Occipital lobe (tissue), 2 donors: ENCODE measurements around the gene MICB. TPM values are rescaled to one million over a fixed set of nuclear protein-coding genes. Genes with fewer than 3 reads are reported as not detected.
A peak's percentile ranks its signal among the peaks of the same experiment; 100 is the strongest.
"Not testable (repeated sequence)": the region's sequence is repeated elsewhere in the genome, so short reads cannot be mapped to it uniquely, and the experiment has no call there.

Experiments
- DNase-seq: peaks from one replicate; lab custom pipeline; 2025; lab: John Stamatoyannopoulos, UW
- total RNA-seq: library from RNA; depleted of rRNA; stranded (reverse); fragments of >200 nt; gene quantifications from one replicate; pipeline ENCODE4 v1.2.3, GENCODE V29; 2014

The MICB gene
- total RNA-seq, 1 donor from 2014 or later = 0.47 TPM

DNA sequence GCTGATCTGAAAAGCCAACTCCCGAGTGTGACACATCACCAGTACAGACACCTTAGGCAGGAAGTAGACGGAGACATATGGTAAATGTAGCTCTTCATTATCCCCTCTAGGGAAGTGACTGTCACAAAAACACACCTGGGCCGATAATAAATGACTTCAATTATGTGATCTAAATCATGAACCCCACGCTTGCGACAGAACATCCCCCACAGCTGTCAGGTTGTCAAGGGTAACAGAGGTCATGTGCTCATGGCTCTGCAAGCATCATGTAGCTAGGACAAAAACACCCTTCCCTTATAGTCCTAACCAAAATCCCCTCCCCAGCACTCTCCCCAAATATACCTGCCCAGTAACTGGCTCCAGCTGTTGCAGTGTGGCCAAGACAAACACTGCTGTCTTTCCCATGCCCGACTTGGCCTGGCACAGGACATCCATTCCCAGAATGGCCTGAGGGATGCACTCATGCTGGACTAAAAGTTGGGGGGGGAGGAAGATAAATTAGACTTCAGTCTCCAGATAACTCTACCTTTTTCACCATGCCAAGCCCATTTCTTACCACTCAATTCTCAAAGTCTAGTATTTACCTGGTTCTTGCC is 41.0 kb downstream of the MICB start:
- no peak for DNase-seq

DNA sequence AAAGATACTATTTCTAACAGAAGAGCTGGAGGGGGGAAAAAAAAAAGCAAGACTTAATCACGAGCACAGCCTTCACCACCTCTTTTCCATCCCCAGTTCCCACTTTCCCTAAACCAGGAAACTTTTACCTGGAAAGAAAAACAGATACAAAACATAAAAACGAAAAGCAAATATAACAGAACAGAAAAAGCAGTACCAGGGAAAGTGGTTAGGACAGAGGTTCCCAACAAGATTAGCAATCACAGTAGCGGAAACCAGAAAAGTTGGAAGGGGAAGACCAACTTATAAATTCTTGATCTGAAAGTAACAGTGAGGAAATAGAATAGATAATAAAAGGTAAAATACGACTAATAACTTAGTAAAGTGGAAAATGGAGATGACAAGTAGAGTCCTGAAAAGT is 42.7 kb downstream of the MICB start:
- DNase-seq = no peak

GRCh38 chr6:31541059-31541657 is 43.2 kb downstream of the MICB start:
- no peak for DNase-seq

- DNase-seq = peak; percentile 90
These were observed 43.9 kb downstream of the MICB start, which contains the start of gene DDX39B for GRCh38 chr6:31541658-31542521. Gene DDX39B (minus strand): TSS chr6:31542003. CDS start chr6:31540532, 1,471 bp downstream.

GRCh38 chr6:31543639-31544038 is 45.7 kb downstream of the MICB start:
- no peak for DNase-seq

DNA sequence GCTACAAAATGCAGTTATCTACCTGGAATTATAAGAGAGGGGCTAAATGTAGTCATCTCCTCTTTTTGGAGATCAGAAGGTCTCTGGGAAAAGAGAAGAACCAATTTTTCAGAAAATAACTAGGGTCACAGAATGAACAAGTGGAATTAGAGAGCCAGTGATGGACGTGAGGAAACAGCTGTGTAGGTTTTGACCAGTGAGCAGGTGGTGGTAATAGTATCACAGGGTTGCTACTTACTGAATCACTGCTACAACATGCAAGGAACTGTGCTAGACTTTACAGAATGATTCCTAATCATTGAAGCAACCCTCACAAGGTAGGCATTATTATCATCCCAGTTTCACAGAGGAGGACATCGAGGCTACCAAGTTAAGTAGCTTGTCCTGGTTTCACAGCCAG is 46.7 kb downstream of the MICB start:
- no peak for DNase-seq

DNA sequence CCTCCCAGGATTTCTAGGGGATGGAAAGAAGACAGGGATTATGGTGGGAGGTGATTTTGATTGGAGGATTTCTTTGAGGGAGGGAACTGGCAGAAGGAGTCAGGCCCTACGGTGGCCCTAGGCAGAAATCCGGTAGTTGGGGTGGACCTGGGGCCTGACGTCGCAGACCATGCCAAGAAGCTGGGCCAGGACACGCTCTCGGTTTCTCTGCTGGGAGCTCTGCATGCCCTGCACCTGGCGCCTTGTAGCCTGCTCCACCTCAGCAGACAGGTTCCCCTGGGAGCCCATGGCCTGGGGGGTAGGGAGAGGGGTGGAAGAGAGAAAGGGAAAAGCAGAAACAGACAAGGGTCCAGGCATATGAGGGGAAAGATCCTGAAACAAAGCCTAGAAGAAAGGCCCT is 47.3 kb downstream of the MICB start:
- DNase-seq = no peak

- DNase-seq = peak; percentile 92
These were observed 48.5 kb downstream of the MICB start, which contains the start of gene ATP6V1G2 for GRCh38 chr6:31546339-31546957. Gene ATP6V1G2 (minus strand): TSS chr6:31546608. CDS start chr6:31546559, 49 bp downstream.

DNA sequence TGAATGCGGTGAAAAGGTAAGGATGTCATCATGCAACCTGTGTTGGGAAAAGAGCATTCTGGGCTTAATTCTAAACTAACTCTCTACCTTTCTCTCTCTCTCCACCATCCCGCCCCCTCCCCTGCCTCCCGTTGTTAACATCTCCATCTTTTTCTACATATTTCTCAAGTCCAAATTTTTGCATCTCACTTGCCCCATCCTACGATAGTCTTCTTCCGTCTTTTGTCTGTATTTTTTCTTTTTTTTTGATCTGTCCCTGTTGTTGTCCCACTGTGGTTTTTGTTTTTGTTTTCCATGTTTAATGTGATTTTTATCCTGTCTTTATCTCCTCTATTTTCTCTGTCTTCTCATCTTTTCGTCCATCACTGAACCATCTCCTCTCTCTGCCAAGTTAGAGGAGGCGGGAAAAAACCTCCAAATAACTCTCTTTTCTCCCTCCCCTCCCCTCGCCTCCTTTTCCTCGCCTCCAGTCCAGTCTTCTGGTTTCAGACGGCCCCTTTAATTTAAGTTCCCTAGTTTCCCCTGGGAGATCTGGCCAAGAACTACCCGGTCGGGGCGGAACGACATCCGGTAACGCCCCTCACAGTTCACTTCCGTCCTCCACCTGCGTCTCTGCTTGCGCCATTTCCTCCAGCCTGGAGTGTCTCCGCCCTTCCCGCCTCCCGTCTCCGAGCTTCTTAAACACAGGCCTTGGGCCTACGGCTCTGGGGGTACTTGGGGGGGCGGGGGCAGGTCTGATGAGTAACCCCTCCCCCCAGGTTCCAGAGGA is 49.2 kb downstream of the MICB start, which contains the start of gene NFKBIL1:
NFKBIL1 (plus strand) TSS at position 651 of the 769 bp plus-strand sequence; CDS start at position 738, 87 bp downstream.
- DNase-seq = peak; percentile 97

- DNase-seq = no peak
These were observed 50.0 kb downstream of the MICB start for GRCh38 chr6:31547727-31548543.

- DNase-seq = no peak
These were observed 50.6 kb downstream of the MICB start for GRCh38 chr6:31548544-31548873.

GRCh38 chr6:31551371-31551770 is 53.4 kb downstream of the MICB start:
- DNase-seq = not testable (repeated sequence)

DNA sequence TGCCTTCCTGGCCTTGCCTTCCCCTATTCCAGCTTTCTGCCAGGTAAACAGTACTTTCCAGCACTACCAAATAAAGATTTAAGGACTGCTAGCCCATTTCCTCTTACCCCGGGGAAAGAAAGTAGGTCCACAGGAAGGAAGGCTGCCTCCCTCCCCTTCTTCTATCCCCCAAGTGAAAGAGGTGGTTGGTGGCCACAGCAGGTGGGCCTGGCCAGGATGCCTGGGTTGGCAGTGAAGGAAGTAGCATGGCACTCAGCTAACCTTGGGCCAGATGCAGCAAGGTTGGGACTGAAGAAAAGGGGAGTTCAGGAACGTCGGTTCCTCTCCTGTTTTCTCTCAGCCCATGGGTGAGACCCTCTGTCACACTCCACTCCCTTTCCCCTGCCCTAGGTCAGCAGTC is 58.4 kb downstream of the MICB start:
- DNase-seq = no peak

- no peak for DNase-seq
These were observed 59.7 kb downstream of the MICB start for GRCh38 chr6:31557443-31558317.

DNA sequence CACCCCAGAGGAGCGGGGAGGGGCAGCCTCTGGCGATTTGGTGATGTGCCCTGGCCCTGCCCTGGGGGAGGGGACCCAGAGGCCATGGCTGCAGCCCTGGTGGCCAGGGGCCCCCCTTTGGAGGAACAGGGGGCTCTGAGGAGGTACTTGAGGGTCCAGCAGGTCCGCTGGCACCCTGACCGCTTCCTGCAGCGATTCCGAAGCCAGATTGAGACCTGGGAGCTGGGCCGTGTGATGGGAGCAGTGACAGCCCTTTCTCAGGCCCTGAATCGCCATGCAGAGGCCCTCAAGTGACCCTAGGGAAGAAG is 60.3 kb downstream of the MICB start:
- DNase-seq = no peak

- peak; percentile 20 for DNase-seq
These were observed 60.9 kb downstream of the MICB start for GRCh38 chr6:31558631-31559500.

DNA sequence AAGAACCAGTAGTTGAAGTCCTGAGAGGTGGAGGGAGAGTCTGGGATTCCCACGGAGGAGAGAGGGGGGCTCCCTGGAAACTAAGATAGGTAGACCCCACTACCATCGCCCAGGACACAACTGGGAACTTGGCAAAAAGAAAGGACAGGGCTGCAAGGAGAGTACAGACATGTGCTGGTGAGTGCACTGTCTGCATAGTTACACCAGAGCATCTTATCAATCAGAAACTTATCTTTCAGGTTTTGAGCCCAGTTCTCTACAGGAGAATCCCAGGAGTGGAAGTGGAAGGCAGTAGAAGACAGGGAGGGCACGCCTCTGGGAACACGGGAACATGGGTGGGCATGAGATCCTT is 61.6 kb downstream of the MICB start:
- no peak for DNase-seq

DNA sequence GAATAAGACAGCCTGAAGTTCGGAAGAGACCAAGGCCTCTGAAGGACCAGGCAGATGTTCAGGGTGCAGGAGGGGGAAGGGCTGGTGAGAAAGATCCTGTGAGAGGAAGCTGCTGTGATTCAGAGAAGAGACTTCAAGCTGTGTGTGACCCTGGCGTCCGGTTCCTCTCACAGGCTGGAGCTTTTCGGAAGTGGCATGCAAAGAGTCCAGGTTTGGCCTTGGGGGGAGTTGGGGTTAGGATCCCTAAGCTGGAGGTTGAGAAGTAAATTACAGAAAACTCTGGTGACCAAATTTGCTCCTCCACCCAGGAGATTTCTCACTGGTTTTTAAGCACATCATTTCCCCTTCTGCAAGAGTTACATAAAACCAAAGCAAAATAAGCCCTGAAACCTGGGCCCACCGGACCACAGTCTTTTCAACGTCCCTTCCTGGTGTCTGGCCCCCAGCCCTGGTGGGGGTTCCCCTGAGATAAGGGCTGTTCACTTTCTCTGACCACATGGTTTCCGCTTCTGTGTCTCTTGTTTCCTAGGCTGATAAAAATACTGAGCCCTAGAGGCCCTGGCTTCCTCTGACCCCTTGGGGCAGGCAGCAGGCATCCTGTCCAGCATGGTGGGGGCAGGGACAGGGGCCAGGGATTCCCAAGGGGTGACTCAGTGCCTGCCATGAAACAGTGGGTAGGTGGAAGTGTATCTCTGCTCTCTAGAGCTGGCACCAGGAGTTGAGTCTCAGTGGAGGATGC is 62.2 kb downstream of the MICB start:
- DNase-seq = no peak
